Putamen (tissue), 1 donor: Measurements from ENCODE around the gene ST6GALNAC3.

Experiments used
- DNase-seq: peaks from one replicate; pipeline ENCODE4 v3.0.0-alpha.2; 2016; ENCODE audit warnings: low spot score

The ST6GALNAC3 gene

DNA sequence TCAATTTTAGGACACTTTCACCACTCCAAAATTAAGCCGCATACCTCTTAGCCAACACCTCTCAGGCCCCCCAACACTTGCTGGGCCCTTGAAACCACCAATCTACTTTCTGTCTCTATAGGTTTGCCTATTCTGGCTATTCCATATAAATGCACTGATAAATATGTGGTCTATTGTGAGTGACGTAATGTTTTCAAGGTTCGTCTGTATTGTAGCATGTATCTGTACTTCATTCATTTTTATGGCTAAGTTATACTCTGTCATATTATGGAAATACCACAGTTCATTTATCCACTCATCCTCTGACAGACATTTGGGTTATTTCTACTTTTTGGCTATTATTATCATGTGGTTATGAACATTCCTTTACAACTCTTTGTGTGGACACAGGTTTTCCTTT is 432.8 kb downstream of the ST6GALNAC3 start:
- no peak for DNase-seq

DNA sequence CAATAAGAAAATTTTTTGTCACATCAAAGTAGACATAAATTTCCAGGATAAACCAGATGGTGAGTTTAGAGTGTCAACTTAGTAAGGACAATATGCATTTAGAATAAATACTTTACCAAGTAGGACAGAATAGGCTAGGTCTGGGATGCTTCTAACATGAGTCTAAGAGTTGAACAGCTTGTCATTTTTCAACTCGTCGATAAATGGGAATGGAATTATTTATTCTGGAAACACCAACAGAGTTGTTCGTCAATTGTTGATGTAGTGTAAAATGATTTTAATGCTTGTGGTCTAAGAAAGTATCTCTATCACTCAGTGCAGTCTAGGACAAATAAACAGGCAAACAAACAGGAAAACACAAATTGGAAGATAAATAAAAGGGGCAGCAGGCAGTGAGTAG is 434.3 kb downstream of the ST6GALNAC3 start:
- DNase-seq: no peak

DNA sequence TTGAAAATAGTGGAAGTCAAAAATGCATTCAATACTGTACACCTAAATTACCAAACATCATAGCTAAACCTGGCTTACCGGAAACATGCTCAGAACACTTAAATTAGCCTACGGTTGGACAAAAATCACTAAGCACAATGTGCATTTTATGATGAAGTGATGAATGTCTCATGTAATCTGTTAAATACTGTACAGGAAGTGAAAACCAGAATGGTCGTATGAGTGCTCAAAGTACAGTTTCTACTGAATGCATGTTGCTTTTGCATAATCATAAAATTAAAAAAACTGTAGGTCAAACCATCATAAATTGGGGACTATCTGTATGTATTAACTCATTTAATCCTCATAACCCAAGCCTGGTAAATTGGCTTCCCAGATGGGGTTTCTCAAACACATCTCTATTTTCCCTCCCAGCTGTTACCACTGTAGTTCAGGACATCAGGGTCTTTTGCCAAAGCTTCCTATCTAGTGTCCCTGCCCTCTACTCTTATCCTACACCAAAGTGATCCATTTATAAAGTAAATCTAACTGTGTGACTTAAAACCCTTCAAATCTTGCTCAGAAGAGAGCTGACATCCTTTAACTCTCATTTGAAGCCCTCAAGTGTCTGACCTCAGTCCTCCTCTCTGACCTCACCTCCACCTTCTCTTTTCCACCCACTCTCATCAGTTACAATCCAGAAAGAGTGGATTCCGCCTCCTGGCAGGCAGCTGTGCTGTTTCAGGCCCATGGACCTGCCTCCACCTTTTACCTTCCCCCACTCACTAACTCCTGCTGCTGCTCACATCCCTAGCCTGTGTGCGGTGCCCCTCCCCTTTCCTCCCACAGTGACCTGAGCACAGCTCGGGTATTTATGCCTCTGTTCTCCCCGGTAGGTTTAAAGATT is 436.4 kb downstream of the ST6GALNAC3 start:
- peak; percentile 23 for DNase-seq

DNA sequence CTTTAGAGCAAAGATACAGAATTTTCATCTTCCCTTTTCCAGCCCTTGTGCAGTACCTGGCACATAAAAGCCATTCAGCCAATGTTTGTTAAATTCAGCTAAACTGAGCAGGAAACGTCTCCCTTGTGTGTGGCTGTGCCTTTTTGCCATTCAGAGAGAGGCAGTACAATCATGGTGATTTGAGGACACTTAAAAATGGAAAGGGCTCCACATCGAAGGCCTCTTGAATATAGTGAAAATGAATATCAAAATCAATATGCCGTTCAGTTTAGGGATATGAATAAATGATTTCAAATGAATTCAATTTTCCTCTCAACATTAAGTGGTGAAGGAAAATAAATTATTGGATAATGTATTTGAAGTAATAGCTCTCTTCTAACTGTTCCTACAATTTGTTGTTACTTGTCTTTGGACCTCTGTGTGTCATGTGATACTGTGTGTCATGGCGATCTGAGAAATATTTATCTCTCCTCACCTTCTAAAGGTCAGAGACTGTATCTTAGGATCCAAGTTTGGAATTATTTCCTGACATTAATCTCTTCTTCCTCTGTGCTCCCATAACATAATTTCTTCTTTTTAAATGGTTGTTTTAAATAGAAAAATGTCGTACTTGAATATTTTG is 437.1 kb downstream of the ST6GALNAC3 start:
- DNase-seq: no peak

DNA sequence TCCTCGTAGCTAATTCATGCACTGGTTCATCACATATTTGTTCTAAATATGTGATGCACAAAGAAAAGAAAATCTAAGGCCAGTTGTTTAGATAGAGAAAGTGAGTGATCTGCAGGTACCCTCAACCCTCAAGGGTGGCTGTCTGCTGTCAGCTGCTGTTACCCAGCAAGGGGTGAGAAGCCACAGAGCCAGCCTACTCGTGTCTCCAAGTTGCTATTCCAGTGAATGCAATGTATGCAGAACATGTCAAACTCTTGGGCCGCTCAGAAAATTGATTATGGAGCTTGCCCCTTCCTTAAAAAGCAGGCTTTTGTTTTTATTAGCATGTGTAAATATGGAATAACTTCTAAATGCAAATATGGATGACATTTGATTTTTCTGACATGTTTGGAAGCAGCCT is 456.4 kb downstream of the ST6GALNAC3 start:
- DNase-seq: no peak

DNA sequence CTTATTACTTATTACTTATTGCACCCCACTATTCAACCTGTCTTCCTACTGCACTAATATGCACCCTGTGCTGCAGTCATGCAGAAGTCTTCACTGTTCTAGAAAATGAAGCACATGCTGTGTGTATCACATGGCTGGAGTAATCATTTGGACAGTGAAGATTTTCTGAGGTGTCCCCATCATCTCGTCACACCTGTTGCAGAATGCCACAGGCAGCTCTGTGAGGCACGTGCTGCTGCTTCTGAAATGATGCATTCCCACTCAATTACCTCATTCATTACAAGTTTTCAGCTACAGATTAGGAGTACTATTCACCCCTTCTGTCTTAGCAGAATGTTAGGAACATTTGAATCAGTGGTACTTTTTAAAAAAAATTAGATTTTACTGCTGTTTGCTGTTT is 467.1 kb downstream of the ST6GALNAC3 start:
- DNase-seq: no peak

DNA sequence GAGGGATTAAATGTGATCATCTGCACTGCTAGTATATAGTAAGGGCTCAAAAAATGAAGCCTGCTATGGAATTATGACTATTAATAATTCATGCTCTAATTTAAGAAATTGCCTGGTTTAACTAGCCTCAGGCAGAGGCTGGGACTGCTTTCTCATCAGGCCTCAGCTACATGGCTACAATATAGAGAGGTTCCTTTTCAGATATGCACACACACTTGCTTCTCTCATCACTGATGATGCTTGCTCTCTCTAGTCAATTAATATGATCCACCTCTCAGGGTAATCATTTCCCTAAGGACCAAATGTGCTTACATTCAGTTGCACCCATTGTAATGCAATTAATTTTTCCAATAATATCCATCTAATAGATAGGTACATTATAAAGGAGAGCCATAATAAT is 467.8 kb downstream of the ST6GALNAC3 start:
- DNase-seq: no peak

DNA sequence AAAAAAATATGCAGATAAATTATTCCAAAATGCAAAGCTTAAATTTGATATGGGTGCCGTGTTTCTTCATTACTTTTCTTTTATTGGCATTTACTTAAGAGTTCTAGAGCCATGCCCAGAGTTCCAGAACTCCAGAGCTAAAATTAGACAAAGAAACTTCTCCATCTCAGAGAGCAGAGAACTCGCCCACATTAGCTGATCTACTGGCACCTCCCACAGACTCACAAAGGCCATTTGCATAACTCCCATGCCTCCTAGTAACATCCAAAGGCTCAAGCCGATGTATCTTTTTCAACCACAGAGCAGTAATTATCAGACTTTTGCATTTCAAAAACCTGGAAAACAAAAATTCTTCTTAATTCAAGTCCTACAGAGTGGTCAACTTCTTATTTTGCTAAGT is 468.9 kb downstream of the ST6GALNAC3 start:
- peak; percentile 36 for DNase-seq

DNA sequence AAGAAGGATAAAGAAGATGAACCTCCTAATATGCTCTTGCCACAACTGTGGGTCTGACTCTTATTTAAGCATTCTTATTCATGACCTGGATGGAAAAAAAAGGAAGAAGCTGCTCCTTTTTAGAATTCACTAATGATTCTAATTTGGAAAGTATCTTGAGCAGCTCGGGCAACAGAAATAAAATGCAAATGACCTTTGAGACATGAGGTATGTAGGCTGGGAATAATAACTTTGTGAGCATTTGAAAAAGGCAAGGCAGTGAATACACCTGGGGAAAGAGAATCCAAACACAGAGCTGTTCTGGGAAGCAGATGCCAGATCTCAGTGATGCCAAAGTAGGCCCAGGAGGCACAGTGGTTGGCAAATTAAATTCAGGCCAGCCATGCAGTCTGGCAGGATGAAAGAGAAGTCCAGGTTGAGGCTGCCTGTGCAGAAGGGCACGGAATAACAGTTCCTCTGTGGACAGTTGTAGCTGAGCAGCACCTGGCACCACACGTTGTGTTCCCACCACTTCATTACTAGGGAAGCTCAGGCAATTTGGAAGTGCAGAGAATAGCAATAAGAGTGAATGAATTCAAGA is 471.9 kb downstream of the ST6GALNAC3 start:
- no peak for DNase-seq

DNA sequence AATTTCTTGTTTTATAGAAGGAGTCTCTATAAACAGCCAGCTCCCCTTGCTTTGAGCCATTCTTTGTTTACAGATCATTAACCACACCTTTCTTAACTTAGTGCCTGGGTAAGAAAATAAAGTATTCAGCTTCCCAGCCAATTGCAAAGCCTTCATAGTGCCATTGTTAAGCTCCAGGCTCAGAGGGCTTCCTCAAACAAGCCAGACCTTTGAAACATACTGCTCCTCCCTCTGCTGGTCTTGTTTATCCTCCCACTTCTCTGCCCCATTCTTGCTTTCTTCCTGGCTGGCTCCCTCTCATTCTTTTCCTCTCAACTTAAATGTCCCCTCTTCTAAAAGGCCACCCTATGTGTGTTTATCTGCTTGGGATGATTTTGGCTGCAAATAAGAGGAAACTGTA is 473.4 kb downstream of the ST6GALNAC3 start:
- DNase-seq: no peak

DNA sequence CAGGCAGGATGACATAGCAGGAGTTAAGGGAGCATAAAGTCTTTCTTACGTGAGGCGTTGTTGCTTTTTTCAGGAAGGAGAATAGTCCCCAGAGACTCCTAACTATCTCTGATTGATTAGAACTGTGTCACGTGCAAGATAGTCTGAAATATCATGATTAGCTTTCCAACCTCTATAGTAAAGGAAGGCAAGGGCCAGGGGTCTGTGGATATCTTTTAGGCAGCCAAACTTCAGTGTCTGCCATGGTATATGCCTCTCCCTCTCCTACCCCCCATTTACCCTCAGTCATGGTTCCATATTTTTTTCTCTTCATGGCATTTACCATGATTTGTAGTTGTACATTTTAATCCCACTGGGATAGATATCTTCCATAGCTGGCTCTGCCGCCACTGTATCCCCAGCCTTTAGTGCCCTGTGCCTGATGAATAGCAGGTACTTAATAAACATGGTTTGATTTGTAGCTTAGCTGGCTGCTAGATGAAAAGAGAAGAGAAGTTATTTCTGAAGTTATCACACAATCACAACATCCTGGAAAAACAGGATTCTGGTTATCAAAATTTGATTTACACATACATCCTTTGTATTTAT is 474.1 kb downstream of the ST6GALNAC3 start:
- no peak for DNase-seq

DNA sequence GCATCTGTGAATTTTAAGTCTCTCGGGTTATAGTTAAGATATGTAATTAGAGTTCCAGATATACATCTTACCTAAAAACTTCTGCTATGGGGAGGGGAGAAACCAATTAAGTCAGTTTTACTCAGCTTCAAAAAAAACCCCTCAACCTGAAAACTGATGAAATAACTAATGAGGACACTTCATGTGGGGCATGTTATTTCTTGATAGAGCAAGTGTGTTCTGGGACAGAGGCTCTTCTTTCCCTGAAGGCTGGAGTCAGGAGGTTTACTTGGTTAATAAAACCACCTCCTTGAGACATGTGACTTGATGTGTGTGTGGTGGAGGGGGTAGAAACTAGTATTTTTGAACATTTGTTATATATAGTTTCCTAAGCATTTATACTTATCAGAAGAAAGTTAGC is 479.7 kb downstream of the ST6GALNAC3 start:
- no peak for DNase-seq

DNA sequence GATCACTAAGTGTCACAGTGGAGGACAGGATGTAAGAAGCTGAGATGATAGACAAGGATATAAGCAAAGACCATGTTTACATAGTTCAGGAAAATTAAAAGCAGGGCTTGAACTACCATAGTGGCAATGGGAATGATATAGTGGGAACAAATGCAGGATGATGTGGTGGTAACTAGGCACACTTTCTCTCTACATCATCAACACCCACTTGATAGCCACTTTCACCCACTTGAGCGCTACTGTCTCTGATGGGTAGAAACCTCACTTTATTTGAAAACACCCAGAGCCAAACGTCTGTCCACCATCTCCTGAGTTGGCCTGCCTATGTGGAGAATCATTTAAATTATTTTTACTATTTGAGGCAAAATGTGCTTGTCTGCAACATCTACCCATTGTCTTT is 487.7 kb downstream of the ST6GALNAC3 start:
- DNase-seq: no peak

DNA sequence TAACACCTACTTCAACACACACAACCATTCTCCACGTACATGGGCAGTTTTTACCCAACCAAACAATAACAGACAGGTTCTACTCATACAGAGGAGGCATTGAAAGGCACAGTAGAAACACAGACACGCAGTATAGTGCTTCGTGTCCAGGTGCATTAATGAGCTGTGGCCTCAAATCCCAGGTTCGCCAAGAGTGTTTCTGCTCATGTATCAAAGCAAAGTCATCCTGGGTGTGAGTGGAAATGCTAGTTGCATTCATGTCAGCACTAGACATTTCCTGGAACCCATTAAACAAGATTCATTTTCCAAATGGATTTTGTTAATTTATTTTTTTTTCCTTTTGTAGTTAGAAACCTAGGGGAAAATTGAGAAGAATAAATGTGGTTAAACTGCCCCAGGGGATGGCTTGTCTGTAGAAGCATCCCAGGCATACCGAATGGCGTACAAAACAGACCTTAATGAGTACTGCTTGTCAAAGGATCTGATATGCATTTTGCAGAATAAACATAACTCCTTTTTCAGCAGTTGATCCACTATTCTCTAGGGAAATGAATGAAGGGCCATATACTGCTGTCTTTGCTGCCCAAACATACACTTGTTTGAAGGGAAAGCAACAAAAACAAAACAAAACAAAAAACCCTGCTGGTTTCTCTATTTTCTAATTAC is 494.2 kb downstream of the ST6GALNAC3 start:
- no peak for DNase-seq

DNA sequence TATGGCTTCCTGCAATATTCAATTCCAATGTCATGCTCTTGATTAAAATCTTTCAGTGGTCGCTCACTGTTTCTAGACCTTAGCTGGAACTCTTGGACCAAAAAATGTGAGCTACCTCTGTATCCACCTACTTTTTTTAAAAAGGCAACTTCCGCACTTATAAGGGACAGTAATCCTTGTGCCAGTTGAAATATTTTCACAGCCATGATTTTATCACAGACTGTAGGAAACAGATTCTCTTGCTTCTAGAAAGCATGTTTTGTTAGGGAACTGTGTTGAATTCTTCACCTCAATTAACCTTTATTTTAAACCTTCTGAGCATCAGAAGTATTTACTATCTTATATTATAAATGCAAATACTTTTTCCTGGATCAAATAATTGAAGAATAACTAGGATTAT is 496.7 kb downstream of the ST6GALNAC3 start:
- no peak for DNase-seq

DNA sequence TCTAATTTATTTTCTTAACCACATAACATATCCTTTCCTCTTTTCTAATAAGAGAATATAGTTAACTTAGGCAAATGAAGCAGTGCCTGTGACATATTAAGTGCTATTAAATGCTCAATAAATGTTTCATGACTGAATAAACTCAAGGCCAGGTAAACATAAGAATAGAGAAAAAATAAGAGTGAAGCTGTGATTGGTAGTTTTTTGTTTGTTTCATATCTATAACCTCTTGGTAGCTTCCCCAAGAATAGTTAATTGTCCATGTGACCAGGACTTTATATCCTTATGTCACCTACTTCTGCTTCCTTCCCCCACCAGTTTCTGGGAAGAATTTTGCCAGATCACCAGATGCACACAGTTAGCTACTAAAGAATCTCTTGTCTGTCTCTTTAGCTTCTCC is 497.7 kb downstream of the ST6GALNAC3 start:
- no peak for DNase-seq

DNA sequence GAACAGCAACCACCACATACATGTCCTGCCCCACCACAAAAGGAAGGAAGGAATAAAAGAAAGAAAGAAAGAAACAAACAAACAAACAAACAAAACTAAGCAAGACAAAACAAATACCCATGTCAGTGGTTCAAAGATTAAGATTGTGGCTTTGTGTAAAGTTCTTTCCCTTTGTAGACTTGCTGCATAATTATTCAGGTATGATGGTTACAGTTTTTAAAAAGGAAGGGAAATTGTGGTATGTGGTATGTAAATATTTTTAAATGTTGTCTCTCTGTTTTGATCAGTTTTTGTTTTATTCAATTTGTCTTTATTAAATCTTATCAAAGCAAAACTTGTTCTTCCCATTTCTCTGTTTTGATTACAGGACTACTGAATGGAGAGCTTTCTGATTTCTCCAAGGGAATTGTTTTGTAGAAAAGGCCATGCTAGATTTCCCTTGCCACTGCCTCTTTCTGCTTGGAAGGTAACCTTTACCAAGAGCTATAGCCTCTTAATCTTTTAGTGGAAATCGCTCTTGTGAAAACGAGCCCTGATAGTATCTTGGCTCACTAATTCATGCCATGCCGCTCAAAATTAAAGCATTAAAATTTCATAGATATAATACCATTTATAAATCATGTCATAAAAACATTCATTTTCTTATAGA is 502.5 kb downstream of the ST6GALNAC3 start:
- no peak for DNase-seq

DNA sequence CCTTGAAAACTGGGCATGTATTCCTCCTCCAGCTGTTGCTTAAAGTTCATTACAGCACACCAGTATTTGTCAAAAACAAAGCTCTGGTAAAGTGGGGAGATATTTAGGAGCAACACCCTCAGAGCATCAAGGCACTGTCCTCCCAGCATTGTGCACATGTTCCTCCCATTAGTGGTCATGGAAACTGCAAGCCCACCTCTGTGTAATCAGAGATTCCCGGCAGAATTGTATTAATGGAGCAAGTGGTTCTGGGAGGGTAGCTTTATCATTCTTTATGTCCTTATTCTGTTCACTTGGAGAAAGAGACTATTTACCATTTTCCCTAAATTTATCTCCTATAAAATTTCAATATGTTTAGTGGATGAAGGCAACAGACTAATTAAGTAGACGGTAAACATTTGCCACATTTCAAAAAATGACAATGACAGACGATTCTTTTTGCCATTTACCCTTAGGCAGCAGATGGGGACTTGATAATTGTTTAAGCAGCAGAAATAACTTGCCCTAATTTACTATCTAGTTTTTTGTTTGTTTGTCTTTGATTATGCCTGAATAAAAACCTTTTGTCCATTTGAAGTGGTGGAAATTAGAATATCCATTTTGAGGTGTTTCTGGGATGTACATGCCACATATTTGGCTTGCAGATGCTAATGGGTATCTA is 503.1 kb downstream of the ST6GALNAC3 start:
- DNase-seq: no peak

DNA sequence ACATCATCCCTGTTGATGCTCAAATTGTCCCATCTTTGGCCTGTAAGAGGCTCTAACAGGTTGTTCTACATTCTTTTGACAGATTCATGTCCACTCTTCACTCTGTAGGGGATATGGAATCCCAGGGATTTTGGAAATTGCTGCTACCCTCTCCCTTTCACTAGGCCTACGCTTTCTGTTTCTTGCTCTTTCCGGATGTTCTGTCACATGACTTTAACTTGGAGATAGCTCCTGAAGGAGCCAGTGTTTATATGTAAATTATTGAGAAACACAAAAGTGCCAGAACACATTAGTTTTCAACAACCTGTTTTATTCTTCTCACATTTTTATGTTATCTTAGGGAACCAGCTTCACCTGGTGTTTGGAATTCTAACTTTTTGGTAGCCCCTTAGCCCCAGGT is 505.7 kb downstream of the ST6GALNAC3 start:
- no peak for DNase-seq

DNA sequence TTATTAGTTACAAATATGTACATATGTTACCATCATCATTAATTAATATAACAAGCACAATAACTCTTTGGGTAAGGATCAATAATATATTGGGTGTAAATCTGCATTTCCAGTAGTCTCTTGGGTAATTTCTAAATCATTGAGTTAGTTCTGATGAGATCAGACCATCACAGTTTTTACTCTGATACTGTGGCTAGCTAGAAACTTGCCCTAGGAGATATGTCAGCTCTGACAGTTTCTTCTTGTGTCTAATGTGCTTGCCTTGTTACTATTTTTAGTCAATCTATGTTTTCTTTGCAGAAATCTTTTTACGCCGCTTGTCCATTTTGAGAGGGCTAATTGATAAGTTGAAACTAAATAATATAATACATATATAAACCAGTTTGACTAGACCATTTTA is 507.2 kb downstream of the ST6GALNAC3 start:
- DNase-seq: no peak

DNA sequence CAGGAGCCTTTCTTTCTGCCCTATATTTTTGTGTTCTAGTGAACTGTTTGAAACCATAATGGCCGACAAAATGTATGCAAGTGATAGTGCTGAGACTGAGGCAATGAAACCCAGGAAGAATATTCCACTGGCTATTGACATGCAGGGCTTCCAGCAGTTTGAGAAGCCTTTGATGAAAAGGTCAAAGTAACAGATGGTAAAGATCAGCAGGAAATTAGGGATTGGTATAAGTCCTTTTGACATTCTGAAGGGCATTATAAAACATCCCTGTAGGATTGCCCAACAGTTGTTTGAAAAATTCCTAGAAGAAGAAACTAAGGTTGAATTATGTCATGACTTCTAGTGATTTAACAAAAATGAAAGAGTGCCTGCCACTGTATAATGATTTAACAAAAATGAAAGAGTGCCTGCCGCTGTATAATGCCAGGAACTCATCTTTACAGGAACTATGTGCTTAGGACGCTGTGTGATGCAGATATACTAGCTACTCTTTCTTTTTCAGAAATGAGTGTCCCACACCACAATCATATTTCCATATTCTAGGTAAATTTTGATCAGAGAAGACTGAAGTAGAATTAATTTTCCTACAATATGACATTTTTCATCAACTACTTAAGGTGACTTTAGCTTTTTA is 508.8 kb downstream of the ST6GALNAC3 start:
- no peak for DNase-seq
